Activated CD4-positive, alpha-beta T cell treated with anti-CD3 and anti-CD28 coated beads, Interleukin-2, Interleukin-4, amounts not matched to agents 100 ng/mL and 50 ng/mL, durations not matched to agents 16 hours and 8 hours (primary cell): ENCODE measurements around the gene MYB.
"Not testable (repeated sequence)": the region's sequence is repeated elsewhere in the genome, so short reads cannot be mapped to it uniquely, and the experiment has no call there.

Source experiments
- DNase-seq: peaks from one replicate; pipeline ENCODE4 v3.0.0-alpha.2; 2020; ENCODE audit warnings: low spot score

MYB gene

DNA sequence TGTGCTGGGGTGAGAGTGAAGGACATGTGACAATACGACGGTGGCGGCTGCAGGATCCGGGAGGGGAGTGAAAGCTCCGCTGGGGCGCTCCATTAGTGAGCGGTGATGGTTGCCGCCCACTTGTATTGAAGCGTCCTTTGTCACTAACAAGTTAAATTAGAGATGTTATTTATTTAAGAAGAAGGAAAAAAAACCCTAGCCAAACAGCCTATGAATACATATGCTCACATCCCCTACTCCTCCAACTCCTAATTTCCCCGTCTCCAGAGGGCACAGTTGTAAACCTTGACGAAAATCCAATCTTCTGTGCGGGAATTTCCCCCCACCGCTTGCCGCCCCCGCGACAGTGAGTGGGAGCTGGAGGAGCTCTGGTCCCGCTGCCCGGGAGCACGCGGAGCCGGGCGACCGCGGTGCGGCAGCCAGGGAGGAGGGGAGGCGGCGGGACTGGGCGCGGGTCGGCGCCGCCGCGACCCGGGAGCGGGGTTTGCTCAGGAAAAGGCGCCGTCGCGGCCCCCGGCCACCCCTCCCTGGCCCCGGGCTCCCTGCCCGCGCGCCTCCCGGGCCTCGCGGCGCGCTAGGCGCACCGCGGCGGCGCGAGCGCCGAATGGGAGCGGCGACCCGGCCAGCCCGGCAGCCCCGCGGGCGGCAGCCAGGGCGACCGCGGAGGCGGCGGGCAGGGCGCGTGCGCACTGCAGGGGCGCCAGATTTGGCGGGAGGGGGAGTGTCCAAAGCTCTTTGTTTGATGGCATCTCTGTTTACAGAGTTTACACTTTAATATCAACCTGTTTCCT lies at the start of gene MYB:
TSS of gene MYB (plus strand) at position 767 of the 791 bp plus-strand sequence. CDS start 206 bp downstream, outside the sequence.
- peak; percentile 89 for DNase-seq

DNA sequence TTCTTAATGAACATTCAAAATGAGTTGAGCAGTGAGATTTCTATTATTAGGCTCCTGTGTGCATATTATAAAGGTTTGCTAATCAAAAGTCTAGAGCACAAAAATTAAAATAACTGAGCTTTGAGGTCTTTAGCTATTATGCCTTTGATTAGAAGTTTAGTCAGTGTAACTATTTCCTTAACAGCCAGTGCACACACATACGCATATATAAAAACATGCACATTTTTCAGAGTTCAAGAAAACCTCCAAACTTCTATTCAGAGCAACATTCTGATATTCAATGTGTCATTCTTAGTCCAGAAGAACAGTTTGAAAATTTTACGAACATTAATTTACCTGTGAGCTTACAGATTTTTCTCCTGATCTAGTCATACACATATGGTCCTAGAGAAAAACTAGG lies 48.3 kb upstream of the MYB start:
- DNase-seq, result no peak

DNA sequence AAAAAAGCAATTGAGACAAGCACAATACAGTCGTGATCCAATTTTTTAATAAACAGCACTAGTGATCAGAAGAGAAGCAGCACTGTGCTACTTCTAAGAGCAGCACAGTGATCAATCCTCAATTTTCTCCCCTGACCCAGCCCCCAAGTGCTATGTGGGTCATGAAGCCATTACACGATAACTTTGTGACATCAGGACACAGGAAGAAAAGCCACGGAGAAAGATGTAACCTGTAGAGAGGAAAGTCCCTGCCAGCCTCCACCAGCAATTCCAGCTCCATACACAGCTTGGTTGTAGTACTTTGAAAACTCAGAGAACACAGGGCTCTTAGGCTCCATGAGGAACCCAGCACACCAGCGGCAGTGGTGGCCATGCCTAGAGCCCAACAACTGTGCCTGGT lies 45.3 kb upstream of the MYB start:
- DNase-seq, result no peak

DNA sequence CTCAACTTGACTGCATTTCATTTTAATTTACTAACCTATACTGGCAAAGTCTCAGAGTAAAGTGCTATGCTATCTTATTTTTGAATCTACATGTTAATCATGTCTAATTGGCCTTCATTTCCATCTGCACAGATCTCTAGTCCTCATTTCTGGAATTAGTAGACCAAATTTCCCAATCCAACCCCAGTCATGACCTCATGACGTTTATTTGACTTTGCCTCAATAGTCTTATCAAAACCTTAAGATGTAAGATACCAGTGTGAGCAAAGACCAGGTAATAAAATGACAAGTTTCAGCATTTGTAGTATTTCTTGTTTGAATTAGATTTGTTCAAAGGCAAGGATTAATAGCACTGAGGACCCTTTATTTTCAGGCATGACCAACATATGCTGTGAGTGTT lies 43.3 kb upstream of the MYB start:
- no peak for DNase-seq

DNA sequence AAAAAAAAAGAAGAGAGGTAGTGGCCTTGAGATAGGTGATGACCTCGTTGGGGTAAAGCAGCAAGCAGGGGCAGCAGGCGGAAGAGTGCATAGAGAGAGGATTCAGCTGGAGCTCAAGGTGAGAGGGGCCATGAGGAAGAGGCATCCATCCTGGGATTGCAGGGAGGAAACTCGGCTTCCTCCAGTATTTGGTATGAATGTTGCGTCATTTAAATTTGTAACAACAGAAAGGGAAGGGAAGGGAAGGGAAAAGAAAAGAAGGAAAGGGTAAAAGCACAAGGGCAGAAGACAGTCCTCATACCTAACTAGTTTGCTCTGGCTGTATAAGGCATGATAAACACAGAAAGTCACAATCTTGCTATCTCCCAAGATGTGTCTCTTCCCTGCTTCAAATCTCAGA lies 39.9 kb upstream of the MYB start:
- DNase-seq, result no peak

DNA sequence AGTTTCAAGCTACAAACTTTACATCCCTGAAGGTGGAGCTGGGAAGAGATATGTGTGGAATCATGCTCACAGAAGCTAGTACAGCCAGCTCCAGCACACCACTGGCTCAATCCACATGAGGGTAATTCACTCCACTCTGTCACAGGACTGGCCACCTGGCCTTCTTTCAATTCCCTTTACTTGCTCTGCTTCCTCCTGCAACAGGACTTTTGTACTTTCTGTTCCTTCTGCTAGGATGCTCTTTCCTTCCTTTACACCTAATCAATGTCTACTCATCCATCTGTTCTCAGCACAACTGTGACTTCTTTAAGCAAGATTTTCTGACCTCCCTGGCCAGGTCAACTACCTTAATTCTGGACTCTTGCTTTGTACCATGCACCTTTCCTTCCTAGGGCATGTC lies 39.4 kb upstream of the MYB start:
- no peak for DNase-seq

DNA sequence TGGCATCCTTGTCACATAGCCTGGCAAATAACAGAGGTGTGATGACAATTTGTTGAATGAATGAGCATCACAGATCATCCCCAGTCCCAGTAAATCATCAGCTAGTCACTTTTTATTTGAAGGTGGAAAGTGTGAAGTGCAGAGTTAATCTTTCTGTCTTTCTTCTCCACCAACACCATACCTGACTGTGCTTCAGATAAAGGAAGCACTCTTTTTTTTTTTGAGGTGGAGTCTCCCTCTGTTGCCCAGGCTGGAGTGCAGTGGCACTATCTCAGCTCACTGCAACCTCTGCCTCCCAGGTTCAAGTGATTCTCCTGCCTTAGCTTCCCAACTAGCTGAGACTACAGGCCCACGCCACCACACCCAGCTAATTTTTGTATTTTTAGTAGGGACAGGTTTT lies 38.9 kb upstream of the MYB start:
- not testable (repeated sequence) for DNase-seq

DNA sequence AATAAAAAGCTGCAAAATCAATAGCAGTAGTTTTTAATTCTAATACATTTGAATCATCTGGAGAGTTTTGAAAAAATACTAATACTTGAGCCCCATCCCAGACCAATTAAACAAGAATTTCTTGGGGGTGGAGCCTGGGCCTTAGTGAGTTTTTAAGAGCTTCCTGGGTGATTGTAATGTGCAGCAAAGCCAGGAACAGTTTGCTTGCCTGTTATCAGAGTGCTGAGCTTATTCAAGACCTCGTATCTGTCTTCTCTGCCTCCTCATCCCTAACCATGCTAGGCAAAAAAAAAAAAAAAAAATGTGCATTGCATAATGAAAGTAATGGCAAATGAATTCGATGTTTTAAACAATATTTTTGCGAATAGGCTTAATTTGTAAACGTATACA lies 36.4 kb upstream of the MYB start:
- DNase-seq, result no peak

DNA sequence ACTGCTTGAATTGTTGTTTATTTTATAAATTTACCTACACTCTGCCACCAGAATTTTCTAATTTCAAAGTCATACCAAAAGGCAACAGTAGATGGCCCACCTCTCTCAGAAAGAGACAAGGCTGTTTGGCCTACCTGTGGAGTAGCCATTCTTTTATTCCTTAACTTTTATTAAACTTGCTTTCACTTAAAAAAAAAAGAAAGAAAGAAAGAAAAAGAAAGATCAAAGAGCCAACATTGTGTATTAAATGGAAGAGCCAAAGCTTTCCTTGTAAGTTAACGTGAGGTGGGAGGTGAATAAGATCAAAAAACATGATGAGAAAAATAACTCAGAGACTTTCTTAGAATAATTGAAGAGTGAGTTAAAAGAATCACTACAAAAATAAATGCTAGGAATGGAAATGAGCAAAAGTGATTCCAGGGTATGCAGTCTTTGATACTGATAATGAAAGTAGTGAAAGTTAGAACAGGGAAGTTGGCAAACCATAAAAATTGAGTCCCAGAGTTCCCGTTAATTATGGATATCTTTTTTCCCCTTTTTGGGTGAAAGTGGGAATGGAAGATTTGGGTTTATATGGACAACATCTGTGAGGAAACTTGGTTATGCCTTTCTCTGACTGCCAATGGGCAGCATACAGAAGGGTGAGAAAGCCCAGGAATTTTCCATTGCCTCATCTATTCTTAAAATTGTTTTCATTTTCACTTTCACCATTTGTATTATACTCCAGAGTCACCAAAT lies 35.9 kb upstream of the MYB start:
- DNase-seq, result peak; percentile 65

DNA sequence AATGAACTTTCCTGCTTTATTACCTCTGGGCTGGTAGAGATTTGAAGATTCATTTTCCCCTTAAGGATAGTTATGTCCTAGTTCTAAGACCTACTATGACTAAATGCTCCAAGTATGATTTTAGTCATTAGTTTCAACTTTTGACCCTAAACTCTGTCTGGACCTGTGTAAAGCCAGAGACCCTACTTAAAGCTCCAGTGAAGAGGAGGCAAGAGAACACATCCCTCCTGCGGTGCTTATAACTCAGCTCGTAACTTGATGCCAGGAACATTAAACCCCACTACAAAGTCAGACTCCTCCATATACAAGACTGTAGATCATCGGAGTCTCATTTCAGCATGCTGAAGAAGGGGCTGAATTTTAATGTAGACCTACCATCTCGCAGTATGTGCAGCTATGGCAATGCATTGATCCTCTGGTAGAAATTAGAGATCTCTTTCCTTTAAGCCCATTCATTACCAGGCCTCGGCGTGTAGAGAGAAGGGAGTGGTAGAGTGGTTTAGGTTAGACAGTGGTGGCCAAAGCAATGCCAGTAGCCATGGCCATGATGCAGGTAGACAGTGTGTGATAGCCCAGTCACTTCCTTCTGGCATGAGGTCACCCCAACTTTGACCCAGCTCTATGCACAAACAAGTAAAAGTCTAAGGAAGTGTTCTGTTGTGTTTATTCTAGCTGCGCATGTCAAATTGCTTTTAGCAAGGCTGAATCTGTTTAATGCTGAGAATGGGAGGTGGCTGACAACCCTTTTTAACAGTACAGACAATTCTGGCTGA lies 34.8 kb upstream of the MYB start:
- no peak for DNase-seq

DNA sequence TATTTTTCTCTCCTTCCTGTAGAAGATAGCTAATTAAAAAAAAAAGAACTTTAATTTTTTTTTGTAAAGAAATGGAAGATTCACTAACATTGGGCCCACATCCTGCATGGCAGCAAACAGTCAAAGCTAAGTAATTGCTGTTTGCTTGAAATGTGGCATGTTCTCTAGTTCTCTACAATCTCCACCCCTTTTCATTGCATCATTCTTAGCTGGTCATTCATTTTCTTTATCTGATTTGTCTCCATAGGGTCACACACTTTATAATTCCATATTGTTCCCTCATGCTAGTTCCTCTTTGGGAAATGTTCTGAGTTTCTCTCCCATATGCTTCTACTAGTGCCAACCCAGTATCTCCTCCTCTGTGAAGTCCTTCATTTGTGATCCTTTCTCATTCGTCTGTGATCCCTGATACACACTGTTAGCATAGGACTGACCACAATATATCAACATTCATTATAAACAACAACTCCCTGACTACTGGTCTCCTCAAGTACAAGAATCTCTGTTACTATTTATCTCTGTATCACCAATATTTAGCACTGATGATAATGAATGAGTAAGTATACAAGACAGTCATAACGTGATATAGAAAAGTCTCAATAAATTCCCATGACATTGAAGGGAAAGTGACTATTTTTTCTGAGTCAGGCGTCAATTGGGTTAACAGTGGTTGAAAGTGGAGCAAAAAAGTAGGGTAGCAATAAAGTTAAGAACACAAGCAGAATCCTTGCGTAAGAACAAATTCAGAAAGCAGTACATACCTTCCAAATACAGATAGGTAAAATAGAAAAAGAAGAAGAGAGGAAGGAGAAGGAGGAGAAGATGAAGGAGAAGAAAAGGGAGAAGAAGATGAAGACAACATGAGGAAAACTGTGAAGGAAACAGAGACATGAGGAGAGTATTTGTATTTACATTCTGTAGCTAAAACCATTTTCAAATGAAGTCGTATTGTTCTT lies 33.2 kb upstream of the MYB start:
- no peak for DNase-seq

DNA sequence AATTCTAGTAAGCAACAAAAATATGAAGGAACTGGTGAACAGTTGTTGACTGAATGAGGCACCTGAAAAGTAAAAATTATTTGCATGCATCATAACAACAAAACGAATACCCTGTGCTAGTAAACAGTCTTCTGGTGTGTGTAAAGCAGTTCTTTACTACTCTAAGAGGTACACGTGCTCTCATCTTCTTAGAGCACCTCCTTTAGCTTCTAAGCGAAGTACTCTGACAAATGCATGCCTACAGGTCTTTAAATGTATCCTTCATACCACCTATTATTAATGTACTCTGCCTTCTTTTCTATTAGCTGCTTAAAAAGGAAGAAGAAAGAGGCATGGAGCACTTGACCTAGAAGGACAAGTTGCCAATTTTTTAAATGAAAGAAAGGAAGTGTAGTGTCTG lies 32.2 kb upstream of the MYB start:
- no peak for DNase-seq

DNA sequence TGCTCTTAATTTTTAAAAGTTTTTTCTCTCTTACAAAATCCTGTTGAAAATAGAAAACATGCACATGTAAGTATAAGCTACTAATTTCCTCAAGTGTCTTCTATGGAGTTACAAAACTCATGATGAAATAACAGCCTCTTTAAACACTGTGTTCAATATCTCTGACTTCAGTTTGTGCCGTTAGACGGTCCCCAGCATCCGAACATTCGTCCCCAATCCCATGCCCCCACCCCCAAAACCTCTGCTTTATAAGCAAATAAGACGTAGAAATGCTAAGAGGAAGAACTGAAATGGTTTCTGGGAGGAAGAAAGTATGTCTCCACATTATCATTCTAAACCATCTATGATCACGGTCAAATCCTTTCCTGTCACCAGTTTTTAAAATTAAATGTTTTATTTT lies 31.7 kb upstream of the MYB start:
- DNase-seq, result no peak

DNA sequence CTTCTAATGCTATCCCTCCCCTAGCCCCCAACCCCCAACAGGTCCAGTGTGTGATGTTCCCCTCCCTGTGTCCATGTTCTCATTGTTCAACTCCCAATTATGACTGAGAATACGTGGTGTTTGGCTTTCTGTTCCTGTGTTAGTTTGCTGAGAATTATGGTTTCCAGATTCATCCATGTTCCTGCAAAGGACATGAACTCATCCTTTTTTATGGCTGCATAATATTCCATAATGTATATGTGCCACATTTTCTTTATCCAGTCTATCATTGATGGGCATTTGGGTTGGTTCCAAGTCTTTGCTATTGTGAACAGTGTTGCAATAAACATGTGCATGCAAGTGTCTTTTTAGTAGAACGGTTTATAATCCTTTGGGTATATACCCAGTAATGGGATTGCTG lies 30.6 kb upstream of the MYB start:
- DNase-seq, result not testable (repeated sequence)

DNA sequence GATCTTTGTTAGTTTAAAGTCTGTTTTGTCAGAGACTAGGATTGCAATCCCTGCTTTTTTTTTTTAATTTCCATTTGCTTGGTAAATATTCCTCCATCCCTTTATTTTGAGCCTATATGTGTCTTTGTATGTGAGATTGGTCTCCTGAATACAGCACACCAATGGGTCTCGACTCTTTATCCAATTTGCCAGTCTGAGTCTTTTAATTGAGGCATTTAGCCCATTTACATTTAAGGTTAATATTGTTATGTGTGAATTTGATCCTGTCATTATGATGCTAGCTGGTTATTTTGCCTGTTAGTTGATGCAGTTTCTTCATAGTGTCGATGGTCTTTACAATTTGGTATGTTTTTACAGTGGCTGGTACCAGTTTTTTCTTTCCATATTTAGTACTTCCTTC lies 27.0 kb upstream of the MYB start:
- not testable (repeated sequence) for DNase-seq

DNA sequence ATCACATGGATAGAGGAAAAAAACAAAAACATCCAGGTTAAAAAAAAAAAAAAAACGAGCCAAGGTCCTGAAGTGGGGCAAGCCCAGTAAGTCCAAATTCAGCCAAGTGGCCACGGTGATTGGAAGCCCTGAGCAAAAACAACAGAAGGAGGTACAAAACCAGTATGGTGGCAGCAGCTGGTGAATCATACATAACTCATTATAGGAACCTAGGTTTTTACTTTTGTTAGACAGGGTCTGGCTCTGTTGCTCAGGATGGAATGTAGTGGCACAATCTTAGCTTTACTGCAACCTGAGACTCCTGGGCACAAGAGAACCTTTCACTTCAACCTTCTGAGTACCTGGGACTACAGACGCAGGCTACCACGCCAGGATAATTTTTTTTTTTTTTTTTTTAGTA lies 22.7 kb upstream of the MYB start:
- no peak for DNase-seq

DNA sequence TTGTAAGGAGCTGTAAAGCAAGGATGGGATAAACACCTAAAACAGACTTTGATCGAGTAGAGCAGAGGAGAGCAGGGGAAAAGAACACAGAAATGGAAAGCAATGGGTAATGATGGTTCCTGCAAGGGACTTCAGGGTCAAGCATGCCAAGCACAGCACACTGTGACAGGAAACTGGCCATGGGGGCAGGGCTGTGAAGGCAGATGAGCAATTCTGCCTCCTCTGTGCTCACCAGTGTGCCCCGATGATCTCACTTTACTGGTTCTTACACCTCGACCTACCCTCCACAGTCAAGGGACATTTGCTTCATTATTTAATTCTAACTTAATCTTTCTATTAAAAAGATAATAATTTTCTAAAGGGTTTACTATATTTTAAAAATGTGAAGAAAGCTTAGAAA lies 21.6 kb upstream of the MYB start:
- DNase-seq, result peak; percentile 86

DNA sequence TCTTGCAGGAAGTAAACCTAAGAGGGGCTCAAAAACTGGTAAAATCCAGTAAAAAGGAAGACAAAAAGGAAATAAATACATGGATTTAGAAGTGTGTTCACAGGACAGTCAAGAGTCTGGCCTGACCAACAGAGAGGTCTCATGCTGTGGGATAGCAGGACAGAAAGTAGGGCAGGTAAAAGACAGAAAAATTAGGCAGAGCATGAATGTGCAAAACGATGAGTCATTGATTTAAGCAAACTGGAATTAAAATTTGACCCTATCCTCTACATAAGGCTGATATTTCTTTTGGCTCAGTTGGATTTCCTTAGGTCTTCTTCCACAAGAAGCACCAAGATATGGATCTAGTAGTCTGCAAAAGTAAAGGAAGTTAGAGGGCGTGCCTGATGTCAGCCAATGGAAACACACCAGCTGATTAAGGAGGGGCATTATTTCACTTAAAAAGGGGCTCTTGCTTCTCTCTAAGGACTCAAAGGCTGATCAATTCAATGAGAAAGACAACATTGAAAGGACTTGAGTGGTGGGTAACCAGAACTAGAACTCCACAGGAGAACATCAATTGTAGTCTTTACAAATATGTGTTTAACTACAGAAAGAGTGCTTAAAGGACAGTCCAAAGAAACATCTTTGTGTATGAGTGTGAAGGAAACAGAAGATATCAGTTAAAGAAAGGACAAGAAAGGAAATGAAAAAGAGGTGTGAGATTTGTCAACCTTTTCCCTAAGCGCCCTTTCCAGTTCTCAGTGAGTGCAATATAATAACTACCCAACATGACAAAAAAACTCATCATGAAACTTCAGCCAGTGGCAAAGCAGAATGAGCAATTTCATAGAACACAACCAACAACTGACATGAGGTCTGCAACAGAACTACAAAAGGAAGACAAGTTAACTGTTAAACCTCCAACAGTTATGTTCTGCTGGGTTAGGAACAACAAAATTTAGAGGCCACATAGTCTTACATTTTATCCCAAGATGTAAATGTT lies 19.4 kb upstream of the MYB start:
- peak; percentile 89 for DNase-seq

DNA sequence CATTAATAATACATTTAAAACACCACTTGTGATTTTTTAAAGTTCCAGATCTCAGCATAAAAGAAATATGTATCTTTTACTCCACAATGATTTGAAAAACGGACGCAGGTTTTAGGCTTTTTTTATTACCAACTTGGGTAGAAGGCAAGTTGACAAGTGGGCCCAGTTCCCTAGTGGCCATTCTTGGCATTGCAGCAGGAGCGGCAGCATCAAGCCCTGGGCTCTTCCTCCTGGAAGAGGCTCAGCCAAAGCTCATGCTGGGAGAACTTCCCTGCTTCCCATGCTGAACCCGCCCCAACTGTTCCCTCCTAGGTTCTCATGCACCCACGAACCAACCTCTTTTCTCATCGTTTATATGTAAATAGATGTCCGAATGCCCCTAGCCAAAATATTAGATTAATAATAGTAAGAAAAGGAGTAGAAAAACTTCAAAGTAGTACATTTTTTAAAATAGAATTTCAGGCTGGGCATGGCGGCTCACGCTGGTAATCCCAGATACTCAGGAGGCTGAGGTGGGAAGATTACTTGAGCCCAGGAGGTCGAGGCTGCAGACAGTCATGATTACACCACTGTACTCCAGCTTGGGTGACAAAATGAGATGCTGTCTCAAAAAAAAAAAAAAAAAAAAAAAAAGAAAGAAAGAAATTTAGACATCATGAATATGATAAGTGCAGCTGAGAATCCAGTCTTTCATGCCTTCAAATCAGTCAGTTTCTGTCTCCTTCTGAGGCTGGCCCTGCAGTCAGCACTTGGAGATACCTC lies 18.2 kb upstream of the MYB start:
- peak; percentile 82 for DNase-seq

DNA sequence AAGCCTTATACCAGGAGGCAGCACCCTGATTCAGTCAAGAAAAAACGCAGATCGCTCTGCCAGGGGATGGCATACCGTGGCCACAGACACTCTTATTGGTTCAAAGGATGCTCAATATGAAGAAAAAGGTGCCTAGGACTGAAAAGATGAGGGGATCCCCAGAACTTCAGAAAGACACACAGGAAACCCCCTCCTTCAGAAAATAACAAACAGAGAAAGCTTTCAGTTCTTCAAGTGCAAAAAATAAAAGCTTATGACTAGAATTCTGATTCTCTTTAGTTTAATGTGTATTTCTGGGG lies 17.7 kb upstream of the MYB start:
- DNase-seq, result peak; percentile 91
